KG1 (cell line): ENCODE measurements around the gene APOA4.
A peak's percentile ranks its signal among the peaks of the same experiment; 100 is the strongest.

ENCODE experiments used
- DNase-seq: peaks from one replicate; lab custom pipeline; 2025; lab: John Stamatoyannopoulos, UW

Gene APOA4

DNA sequence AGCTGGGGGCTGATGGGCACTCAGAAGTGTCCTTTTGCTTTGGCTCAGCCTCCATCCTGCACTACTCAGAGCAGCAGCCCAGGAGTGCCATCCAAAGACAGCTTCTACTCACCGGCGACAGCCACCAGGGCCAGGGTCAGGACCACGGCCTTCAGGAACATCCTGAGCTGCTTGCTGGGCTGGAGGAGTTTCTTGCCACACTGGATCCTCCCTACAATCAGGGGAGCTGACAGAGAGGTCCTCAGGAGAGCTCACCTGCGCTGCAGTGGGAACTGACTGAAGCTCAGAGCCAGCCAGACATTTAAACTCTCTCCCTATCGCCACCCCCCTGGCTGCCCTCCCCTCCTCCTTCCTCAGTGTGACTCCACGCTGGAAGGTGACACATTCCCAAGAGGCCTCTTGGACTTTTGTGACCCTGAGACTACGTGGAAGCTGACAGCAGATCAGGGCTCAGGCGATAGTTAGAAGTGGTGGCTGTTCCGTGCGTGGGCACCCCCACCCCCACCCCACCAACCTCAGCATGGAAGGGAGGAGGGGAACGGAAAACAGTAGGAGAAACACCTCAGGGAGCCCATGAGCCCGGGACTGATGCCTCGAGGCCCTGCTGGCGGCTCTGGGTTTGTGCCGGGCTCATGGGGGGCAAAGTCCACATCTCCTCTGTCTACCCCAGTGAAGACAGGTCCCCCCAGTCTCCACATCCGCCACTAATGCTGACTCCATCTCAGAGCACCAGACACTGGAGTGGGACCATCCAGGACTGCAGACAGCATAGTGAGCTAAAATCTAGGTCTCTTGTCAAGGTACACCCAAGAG, at the start of gene APOA4:
Gene APOA4, minus strand, starts transcription at position 274 of the 813 bp plus-strand sequence. Its CDS starts 113 bp downstream, at position 161.
- DNase-seq = no peak

DNA sequence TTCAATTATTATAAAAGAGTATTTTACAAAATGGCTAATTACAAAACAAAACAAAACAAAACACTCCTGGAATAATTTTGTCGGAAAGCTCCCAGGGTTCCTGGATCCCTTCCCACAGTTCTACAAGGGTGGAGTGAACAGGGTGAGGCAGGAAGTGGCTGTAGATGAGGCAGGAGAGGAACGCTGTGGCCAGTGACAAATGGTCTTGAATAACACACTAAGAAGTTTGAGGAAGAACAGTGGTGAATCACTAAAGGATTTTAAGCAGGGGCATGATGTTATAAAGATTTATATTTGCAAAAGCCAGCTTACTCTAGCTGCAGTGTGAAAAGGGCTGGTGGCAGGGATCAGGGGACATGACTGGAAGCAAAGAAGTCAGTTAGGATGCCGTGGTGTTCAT, 48.1 kb upstream of the APOA4 start:
- peak; percentile 34 for DNase-seq

DNA sequence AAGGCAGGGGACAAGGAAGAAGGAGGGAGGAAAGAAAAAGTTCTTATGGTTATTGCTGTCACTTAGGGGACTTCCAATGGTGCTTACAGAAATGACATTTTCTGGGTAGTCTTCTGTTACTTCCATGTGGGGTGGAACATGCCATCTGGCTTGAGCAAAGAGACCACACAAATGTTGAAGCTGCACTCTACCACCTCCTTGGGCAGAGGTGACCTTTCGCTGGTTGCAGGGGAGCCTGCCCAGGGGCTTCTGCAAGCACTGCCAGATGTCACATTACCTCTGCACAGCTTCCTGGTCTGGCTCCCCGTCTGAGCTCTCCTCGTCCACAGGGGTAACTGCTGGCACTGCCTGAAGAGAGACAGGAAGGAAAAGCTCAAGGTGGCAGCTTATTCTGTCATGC, 47.0 kb upstream of the APOA4 start:
- peak; percentile 56 for DNase-seq

DNA sequence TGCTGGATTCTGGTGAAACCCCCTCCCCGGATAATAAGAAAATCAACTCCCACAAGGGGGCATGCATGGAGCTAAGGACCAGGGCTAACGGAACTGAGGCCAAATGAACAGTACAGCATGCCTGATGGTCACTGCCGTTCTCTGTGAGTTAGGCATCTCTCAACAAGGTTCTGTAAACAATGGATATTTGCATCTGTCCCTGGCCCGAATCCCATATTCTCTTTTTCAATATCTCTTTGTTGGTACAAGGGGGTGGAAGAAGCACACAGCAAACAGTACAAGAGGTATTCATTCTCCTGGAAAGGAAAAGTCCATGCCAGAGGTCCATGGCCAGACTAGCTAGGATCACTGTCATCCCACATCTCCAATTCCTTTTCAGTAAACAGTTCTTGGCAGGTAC, 46.5 kb upstream of the APOA4 start:
- no peak for DNase-seq

- DNase-seq = no peak
Measured at GRCh38 chr11:116868066-116868465, 45.0 kb upstream of the APOA4 start.

- DNase-seq = no peak
Measured at GRCh38 chr11:116867619-116868018, 44.5 kb upstream of the APOA4 start.

GRCh38 chr11:116866804-116867455, 43.8 kb upstream of the APOA4 start:
- no peak for DNase-seq

GRCh38 chr11:116865696-116866095, 42.6 kb upstream of the APOA4 start:
- no peak for DNase-seq

- DNase-seq = no peak
Measured at GRCh38 chr11:116864531-116864930, 41.4 kb upstream of the APOA4 start.

- no peak for DNase-seq
Measured at GRCh38 chr11:116862951-116863350, 39.8 kb upstream of the APOA4 start.

DNA sequence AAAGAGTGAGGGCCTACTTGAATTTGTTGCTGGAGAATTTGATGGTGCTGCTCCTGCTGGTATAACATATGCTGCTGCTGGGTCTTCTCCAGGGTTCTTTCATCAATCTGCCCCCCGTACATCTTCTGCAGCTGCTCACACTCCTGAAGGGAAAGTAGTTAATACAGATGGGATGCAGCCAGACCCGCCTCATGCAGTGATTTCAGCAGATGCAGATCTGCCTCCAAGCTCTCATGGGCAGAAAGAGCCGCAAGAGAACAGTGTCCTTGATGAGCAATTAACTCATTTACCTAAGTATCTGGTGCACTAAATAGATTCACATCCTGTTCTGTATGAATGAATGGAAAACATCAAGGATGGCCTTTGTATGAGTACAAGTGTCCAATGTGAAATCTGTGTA, 39.1 kb upstream of the APOA4 start:
- no peak for DNase-seq

- DNase-seq = no peak
Measured at GRCh38 chr11:116861539-116861938, 38.4 kb upstream of the APOA4 start.

GRCh38 chr11:116860303-116860702, 37.2 kb upstream of the APOA4 start:
- DNase-seq = no peak

DNA sequence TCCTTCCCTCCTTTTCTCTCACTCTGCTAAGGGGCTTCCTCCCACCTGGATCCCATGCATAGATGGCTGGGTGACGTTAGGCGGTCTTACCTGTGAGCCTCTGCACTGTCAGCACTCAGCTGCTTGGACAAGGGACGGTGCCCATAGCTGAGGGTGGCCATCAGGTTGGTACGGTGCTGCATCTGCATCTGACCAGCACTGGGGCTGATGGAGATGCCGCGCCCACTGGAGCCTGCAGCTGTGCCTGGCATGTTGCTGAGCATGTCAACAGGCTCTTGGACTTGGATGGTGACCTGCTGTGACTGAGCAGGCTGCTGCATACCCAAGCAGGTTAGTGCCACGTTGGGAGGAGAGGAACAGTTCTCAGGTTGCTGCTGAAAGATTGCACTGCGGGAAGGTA, 36.1 kb upstream of the APOA4 start:
- no peak for DNase-seq

DNA sequence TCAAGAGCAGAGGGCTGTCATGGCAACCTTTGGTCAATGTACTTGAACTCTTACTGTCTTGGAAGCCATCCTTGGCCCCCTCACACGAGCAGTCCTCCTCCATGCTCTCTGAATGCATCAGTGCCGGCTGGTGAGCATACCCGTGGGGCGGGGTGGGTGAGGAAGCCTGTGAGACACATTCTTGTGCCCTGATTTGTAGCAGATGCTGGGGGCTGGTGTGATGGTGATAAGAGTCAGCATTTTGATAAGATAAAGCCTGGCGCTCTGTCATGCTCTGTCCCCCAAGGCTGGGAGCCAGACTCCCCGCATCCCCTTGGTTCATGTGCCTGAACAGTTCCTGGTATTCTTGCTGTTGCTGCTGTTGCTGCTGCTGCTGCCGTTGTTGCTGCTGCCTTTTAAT, 34.8 kb upstream of the APOA4 start:
- no peak for DNase-seq

DNA sequence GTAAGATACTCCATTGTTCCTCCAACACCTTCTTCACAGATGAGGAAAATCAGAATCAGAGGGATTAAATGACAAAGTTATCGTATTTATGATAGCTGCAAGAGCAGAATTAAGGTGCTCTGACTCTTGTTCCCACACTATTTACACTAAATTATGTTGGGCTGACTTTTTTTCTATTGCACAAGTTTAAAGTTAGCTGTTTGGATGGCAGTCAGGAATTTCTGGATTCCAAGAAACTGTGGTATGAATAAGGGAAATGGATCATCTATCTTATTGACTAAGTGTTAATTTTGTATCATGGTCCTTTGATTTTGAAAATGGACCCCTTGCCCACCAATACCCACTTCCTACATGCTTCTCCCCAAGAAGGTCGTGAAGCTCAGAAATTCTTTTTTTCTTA, 34.2 kb upstream of the APOA4 start:
- DNase-seq = no peak

GRCh38 chr11:116856423-116856822, 33.3 kb upstream of the APOA4 start:
- no peak for DNase-seq

- no peak for DNase-seq
Measured at GRCh38 chr11:116855413-116855812, 32.3 kb upstream of the APOA4 start.

- DNase-seq = peak; percentile 92
Measured at GRCh38 chr11:116853461-116854073, 30.5 kb upstream of the APOA4 start.

- peak; percentile 24 for DNase-seq
Measured at GRCh38 chr11:116852261-116853031, 29.3 kb upstream of the APOA4 start.

DNA sequence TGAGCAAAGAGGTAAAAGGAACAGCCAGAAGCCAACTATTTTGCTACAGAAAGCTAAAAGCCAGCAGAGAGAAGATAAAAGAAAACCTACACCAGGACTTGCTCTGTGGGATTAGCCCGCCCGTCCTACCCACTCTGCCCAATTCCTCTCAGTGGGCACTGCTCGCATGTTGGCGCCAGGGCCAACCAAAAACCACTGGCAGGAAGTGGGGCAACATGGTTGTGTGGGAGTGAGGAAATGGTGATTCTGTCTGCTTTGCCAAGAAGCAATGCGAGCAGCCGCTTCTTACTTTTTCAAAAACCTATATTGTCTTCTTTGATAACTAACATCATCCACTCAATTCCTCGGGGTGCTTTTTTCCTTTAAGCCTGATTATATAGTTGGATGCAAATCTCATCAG, 28.5 kb upstream of the APOA4 start:
- peak; percentile 86 for DNase-seq

- peak; percentile 8 for DNase-seq
Measured at GRCh38 chr11:116849486-116849885, 26.4 kb upstream of the APOA4 start.
